HuH-7 (cell line): Measurements from ENCODE around the gene SETBP1.

Source experiments
- DNase-seq: peaks from one replicate; pipeline ENCODE4 v3.0.0; 2011; ENCODE audit warnings: low spot score

SETBP1 gene

DNA sequence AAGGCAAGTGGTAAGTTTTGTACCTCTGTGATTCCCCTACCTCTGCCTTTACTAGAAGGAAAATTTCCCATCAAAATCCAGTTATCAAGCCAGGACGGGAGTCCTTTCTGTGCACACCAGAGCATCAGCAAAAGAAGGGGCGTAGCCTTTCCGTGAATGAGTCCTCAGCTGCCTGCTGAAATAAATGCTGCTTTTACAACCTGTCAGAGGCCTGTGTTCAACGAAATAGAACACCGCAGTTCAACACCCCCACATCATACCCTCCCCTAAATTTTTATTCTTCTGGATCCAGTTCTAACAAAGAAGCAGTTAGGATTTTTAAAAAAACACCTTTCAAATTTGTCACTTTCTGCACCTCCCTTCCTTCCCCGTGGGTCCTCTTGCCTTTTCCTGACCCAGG, 135.8 kb downstream of the SETBP1 start:
- no peak for DNase-seq

DNA sequence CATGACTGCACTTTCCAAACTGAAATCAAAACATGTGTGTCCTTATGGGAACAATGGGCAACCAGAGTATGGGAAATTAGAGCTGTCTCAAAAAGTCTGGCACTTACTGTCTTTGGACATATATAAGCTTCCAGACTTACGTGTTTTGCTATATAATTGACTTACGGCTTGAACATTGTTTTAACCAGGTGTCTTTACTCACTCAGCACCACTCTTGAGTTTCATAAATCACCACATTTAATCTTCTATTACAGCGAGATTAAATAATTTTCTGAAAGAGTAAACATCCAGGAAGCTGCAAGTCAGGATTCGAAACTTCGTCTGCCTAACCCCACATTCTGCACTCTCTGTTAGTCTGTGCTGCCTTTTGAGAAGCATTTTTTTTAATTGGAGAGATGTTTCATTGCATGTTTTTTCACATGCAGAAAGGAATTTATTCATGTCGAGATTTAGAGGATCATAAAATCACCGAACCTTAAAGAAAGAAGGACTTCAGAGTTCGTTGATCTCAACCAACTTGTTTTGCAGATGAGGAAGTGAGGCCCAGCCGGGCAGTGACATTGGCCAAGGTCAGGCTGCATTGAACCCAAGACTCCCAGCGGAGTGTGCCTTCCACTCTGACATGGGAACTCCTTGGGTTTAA, 137.3 kb downstream of the SETBP1 start:
- no peak for DNase-seq

DNA sequence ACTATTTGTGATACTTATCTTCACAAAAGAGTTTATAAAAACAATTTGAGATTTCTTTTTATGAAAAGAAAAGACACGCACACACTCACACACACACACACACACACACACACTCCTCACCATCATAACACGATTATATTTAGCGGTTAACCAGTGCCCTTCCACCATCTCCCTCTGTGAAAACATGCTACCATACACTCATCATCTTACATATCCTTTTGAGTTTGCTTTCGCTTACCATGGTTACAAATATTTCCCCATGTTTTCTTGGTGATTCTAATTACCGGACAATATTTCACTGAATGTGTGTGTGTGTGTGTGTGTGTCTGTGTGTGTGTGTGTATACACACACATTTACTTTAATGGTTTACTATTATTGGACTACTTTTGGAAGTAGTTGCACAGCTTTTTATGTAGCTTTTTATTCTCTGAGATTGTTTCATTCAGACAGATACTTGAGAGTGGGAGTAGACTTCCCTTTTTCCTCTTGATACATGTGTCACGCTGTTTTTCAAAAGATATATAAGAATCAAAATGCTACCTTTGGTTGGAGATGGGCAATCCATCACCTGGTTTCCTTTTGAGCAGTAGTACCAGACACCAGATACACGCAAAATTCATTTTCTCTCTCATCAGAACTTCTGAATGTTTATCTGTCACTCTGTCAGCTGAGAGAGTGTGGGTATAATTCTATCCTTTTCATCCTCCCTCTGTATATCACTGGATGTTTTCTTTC, 138.1 kb downstream of the SETBP1 start:
- no peak for DNase-seq

DNA sequence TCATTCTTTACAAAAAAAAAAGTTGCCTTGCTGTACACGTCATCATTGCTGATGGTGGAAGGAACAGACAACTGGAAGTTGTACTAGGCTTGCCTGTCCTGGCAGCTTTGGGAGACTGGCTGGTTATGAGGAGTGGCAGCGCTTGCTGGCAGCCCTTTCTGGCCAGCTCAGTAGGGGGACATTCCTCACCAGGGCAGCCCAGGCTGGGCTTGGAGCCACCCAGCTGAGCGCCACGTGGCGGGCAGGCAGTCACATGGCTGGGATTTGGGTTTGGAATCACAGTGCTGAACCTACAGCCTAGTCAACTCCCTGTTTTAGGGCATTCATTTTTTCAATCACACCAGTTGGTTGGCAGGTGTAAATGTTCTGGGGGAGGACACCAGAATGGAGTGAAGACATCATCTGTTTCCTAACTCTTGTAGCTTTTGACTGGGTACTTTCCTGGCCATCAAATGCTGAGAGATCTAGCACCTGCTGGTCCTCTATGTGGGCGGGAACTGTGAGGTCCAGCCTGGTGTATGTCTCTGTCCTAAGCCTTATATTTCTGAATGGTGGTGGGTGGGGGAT, 139.3 kb downstream of the SETBP1 start:
- DNase-seq, result no peak

DNA sequence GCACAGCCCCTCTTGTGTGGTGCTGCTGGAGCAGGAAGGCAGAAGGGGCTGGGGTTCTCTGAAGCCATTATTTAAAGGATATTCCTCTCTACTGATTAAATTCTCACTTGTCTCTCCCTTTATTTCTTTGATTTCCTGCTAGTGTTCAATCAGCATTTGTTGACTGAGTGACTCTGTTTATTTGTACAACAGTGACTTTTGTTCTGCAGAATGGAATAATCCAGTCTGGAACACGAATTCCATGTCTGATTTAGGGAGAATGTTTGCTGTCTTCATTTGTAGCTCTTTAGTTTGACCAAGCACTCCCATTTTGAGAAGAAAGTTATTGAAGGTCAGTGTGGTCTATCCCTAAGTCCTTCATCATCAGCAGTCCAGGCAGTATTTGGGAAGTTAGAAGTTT, 141.2 kb downstream of the SETBP1 start:
- DNase-seq, result no peak

DNA sequence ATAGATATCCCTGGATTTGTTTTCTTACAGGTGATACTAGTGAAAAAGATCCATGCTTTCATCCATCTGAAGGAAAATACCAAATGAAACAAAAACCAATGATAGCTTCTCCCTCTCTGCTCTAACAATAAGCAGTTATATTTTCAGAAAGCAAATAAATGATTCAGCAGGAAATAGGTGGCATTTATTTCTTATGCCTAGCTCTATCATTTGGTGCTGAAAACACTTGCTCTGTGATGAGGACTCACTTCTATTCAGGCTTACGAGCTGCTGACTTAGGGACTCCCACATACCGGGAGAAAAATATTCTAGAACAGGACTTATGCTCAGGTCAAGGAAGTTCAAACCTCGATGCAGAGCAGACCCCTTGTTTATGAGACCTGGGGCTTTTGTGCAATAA, 142.6 kb downstream of the SETBP1 start:
- no peak for DNase-seq

DNA sequence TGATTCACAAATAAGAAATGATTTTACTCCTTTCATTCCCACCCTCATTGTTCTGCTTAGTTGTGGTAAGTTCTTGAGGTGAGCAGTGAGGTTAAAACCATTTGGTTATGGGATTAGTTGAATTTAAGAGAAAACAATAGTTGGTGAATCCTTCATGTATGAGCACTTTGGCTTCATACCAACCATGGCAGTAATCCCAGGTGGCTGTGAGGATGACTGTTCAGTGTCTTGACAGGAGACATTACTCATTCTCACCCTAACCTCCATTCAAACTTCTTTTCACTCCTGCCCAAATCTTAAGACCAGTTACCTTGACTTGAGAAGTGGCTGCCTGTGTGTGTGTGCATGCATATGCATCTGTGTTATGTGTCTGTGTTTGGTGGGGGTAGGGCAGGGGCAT, 143.1 kb downstream of the SETBP1 start:
- no peak for DNase-seq

DNA sequence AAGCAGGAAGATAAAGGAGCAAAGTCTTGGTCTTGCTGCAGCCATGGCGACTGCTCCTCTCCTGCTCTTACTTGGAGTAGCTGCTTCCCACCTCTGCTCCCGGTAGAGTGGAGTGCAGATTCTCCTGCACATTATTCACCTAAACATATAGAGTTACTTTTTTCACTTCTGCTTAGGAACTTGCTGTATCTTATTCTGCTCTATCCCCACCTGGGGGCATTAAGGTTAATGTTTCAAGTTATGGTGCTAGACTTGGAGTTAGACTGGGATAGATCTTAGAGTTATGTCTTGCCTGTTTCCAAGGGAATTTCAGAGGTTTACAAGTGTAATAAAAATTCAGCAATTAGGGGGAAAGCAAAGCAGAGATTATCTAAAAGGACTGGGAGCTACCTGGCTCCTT, 144.2 kb downstream of the SETBP1 start:
- no peak for DNase-seq

DNA sequence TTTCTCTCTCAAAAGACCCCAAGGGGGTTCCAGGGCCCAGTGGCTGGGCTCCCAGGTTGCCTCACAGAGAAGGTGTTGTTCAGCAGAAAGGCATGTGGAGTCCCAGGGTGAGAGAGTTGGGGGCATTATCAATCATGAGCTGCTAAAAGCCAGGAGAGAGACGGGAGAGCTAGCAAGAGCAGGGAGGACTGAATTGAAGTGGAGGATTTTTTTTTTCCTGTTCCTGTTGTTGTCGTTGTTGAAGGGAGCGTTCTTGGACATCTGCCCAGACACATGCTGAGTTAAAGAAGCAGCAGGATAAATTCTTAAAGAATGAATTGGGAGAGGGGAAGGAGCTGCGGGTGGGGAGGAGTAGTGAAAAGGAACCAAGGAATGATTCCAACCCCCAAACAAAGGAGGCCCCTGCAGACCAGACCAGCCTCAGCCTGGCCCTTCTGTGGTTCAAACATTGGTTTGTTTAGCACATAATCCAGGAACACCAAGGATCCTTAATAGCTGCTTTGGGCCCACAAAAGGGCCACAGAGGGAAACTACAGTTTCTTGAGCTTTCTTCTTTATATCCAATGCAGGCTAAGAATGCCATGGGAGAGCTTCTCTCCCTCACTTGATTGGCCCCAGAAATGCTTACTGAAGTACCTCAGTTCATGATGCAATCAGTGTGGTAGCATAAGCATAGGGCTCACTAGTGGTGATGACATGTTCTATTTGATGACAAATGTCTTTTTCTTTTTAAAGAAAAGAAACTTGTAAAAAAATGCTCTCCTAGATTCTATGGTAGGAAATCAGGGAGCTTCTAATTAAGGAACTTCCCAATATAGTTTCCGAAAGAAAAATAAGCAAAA, 146.0 kb downstream of the SETBP1 start:
- DNase-seq, result no peak

DNA sequence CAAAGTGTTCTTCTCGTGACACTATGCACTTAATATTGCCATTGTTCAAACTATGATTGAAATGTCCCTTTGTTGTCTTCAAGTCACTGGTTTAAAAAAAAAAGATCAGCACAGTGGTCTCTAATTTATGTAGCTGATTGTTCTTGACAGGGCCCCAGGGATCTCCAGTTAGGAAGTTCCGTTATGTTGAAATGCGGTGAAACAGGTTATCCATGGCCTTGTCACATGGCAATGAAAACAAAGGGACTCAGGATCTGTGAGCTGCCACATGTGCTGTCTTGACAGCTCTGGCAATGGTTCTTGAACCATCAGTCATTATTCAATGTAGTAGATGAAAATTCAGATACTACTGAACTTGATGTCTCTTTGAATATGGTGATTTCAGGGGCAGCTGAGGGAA, 147.4 kb downstream of the SETBP1 start:
- no peak for DNase-seq

DNA sequence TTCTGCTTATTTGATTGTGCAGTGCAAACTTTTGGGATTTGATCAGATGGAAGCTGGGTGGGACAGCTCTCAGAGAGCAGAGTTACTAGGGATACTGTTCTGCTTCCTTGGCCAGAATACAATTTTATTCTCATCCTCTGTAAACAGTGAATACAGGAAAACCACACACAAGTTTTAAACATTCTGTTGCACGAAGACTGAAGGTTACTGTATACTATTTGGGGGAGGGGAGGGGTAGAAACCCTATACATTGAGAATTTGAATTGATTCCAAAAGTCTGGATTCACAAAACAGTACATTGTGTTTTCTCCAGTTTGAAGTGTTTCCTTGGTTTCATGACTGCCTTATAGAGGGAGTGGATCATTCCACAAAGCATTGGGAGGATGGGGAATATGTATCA, 149.9 kb downstream of the SETBP1 start:
- no peak for DNase-seq

DNA sequence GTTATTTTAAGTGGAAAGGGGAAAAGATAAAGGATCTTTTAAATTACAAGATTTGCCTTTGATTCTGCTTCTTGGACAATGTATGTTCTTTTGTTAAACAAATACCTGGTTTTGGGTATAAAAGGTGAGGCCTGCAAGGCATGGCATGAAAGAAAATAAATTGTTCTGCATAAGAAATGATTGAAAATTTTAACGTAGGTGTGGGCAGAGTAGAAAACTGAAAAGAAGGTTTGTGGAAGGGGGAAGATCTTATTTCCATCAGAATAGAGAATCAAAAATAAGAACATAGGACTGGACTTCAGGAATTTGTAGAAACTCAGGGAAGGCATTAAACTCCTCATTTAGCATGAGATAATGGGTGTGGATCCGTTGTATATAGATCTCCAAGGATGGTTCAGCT, 153.1 kb downstream of the SETBP1 start:
- DNase-seq, result no peak

DNA sequence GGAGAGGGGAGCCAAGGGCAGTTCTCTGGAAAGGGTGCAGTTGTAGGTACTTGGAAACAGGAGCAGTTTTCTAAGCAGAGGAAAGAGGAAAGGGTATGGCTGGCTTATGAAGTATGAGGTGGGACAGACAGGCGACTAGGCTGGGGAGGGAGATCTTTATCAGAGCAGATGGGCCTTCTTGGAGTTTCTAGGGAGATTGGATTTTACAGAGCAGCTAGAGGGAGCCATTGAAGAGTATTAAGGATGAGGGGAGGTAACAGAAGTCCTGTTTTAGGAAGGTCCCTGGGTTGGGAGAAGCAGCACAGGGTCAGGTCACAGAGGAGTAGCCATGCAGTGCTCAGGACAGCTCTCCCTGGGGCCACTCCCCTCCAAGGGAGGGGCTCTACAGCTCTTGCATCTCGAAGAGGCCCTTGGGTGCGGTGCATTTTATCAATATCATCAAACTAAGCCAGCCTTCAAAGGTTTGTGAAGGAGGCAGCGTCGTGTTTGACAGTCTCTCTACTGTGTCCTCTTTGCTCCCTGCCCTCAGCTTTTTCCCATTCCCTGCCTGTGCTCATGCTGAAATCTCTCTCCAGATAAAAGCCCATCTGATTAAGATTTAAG, 154.3 kb downstream of the SETBP1 start:
- no peak for DNase-seq

DNA sequence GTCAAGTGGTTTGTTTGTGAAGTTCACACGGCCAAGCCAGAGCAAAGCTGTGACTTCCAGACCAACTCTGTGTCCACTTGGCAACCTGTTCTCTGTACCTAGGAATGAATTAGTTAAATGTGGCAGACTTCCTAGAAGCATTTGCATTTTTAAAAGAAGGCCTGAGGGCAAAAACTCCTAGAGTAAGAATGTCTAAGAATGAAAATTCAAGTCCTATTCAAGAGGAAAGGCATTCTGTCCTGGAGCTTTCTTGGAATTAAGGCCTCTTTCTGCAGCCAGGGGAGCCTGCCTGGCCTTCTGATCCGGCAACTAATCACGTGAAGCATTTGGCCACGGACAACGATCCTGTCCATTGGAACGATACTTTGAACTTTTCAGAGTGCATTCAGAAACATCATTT, 155.0 kb downstream of the SETBP1 start:
- no peak for DNase-seq

DNA sequence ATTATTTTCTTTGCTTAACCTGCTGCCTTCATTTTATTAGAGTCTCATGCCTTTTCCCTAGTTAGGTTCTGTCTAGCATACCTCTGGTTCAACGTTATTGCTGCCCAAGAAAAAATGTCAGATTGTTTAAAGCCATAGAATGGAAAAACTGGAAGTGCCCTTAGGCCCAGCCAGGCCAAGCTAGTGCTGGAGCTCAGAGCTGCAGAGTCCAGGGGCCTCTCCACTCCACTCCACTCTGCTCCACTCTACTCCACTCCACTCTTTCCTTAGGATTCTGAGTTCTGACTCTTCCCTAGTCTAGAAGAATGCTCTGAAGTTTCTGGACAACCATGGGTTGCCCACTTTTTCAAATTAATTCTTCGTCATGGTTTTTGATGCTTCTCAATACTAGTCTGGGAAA, 155.6 kb downstream of the SETBP1 start:
- DNase-seq, result no peak

DNA sequence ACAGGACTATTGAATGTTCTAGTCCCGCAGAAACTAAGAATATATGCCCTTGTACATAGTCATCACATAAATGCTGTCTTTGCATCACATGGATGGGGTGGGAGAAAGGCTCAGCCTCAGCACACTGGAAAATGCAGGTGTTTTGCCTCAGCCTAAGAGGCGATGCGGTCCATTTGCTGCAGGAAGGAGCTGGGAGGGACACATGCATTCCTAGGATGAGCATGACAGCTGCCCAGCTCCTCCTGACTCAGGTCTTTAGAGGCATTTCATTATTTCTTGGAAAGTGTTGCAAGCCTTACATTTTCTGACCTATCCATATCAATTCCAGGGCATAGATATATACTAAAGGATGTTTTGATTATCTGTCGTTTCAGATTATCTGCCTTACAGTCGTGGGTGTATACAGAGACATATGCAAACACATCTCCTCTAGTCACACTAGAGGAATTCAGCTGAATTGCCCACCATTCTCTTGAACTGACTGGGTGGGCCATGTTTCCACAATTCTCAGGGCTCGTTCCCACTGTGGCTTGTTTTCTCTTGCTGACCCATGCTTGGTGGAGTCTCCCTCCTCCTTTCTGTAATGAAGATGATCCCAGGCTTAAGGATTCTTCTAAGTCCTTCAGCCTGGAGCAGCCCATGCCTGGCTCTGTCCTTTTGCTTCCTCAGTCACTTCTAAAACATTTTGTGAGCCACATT, 156.9 kb downstream of the SETBP1 start:
- DNase-seq, result no peak

DNA sequence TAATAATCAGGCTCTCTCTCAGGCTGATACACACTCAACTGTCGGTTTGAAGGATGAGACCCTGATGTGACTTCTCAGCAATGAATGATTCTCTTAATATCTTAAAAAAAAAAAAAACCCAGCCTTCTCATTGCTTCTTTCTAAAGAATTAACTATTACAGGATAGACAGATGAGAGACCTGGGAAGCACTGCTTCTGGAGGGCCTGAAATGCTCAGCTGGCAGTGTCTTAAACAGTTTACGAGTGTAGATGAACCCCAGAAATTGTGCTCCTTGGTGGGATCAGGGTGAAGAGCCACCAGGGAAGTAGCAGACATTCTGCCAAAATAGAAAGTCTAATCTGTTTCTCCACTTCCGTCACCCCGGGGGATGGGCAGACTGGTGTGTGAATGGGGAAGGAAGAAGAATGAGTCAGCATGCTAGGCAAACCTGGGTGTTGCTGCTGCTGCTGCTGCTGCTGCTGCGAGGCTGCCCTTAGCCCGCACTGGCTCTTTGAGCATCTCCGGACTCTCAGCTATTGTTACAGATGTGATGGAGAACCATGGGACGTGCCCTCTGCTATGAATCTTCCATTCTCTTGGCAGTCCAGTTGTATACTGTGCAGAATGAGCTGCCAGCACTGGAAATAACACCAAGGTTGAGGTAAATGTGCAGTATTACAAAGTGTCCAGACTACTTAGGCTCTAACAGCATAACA, 158.4 kb downstream of the SETBP1 start:
- DNase-seq, result no peak

DNA sequence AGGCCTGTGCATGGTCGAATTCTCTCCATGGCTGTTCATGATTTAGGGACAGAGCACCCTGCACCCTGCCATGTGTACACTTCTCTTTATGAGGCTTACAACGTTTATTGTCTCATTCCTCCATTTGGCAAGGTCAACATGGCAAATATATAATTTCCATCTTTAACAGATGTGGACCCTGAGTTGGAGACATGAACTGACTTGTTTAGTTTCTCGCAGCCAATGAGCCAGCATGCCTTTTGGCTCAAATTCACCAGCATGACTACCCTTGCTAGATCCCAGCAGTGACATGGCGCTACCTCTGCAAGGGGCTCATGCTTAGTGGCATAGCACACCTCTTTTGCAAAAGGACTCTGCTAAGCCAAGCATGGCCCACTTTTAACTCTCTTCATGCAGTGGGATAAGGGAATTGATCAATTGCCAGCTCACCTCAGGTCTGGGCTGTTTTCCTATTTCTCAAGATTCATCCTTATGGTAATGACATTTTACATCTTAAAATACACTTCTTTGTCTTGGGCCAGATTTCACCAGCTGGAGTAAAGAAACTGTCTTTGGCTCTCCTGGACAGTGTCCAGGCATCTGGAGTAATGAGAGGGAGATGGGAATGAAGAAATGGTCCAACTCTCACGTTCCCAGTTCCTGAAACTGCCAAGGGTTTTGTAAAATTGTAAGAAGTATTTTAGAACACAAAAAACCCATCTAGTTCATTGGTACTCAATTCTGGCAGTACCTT, 159.5 kb downstream of the SETBP1 start:
- no peak for DNase-seq

DNA sequence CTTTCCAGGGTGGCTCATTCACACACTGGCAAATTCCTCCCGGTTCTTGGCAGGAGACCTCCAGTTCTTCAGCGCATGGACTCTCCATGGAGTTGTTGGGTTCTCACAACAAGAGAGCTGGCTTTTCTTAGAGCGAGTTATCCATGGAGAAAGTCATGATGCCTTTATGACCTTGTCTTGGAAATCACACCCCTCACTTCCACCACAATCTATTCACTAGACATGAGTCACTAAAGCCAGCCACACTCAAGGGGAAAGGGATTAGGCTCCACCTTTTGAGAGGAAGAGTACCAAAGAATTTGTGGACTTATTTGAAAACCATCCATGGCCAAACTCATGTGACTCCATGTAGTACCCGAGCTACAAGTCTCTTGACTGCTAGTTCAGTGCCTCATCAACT, 160.5 kb downstream of the SETBP1 start:
- no peak for DNase-seq
